Heart left ventricle (tissue), 16 donors: ENCODE data around the gene SLFNL1. TPM values are rescaled to one million over a fixed set of nuclear protein-coding genes. Genes with fewer than 3 reads are reported as not detected.

Experiments used
- ATAC-seq, 4 donors: fragments of 200-7000 bp; cut with Tn5 transposase; one replicate each; pipeline ENCODE4 v1.9.1; 2020 to 2022; ENCODE audit warnings: moderate library complexity in 4 of 4, mild to moderate bottlenecking in 3 of 4, moderate number of reproducible peaks in 1 of 4
- DNase-seq, 5 donors: peaks; one replicate each; pipeline ENCODE4 v3.0.0-alpha.2; 2020
- H3K27ac ChIP-seq, 12 donors: fragments of 200-600 bp; sonication (generic) in 4 of 12; one replicate each; pipeline versions ENCODE4 v1.5.0 to v1.8.0; 2016 to 2022; ENCODE audit warnings: mild to moderate bottlenecking in 2 of 12
- H3K27me3 ChIP-seq, 9 donors: fragments of 200-600 bp; sonication (generic) in 2 of 9; one replicate each; pipeline versions ENCODE4 v1.5.1 to v1.8.0; 2016 to 2022; ENCODE audit warnings: mild to moderate bottlenecking in 3 of 9
- H3K36me3 ChIP-seq, 9 donors: fragments of 200-600 bp; sonication (generic) in 2 of 9; one replicate each; pipeline versions ENCODE4 v1.5.0 to v1.8.0; 2018 to 2022; ENCODE audit warnings: mild to moderate bottlenecking in 2 of 9
- H3K4me1 ChIP-seq, 12 donors: fragments of 200-600 bp; sonication (generic) in 4 of 12; one replicate each; pipeline versions ENCODE4 v1.5.0 to v1.8.0; 2016 to 2022; ENCODE audit warnings: mild to moderate bottlenecking in 3 of 12
- H3K4me3 ChIP-seq, 12 donors: fragments of 200-600 bp; sonication (generic) in 4 of 12; one replicate each; pipeline versions ENCODE4 v1.5.0 to v1.8.0; 2017 to 2022; ENCODE audit warnings: mild to moderate bottlenecking in 9 of 12, moderate library complexity in 4 of 12
- H3K9me3 ChIP-seq, 12 donors: fragments of 200-600 bp; sonication (generic) in 4 of 12; one replicate each; pipeline versions ENCODE4 v1.5.0 to v1.8.0; 2016 to 2022; ENCODE audit warnings: mild to moderate bottlenecking in 1 of 12
- CTCF ChIP-seq, 12 donors: fragments of 200-600 bp; sonication (generic) in 4 of 12; IDR thresholded peaks; one replicate each; pipeline versions ENCODE4 v1.5.0 to v1.8.0; 2018 to 2022; ENCODE audit warnings: antibody characterized with exemption in 12 of 12, mild to moderate bottlenecking in 5 of 12
- POLR2A ChIP-seq, 2 donors: fragments of 450-650 bp; IDR thresholded peaks; one replicate each; pipeline ENCODE4 v1.6.1; 2017; ENCODE audit warnings: antibody characterized with exemption in 2 of 2, mild to moderate bottlenecking in 2 of 2, moderate library complexity in 2 of 2
- WGBS, 4 donors: extraction: QIAGEN DNeasy Blood & Tissue Kit in 2 of 4; methylation state at CpG; one replicate each; pipeline versions ENCODE4 v1.1.5 to v1.1.7; 2013 to 2018; 5-methylcytosine and 5-hydroxymethylcytosine counted together
- intact Hi-C, 10 donors: fragments of 100-400 bp; cut with DNase I; formaldehyde crosslinking; loops; one replicate each; pipeline versions ENCODE4 v1.11.1 to v1.14.2; 2022
- polyA plus RNA-seq, 2 donors: library from polyadenylated mRNA; stranded (reverse); fragments of 200-250 nt; gene quantifications; one replicate each; pipeline ENCODE4 v1.2.3, GENCODE V29; 2013
- total RNA-seq, 9 donors: library from RNA; depleted of rRNA in 2 of 9; stranded (reverse); fragments of >200 nt in 2 of 9; fragmentation: NEBNext Ultra II Directional in 3 of 9; extraction: Animal tissue kit (Norgen Biotek cat#: 25700) in 3 of 9; gene quantifications; one replicate each; pipeline versions ENCODE4 v1.1.0 to v1.2.4, GENCODE V29; 2016 to 2023
- donor health status: ischemic (EF 13 %, LVEDD 7.1; RV severe dilation, severe dysfunction).
- donor health status: healthy with polysubstance abuse.
- donor health status: DM: no; HTN: yes; CAD: no.
- donor health status: DM: no; HTN: no; CAD: no.
- donor health status: ischemic (EF 25% LVEDD 6.9; RV normal size, moderate dysfunction).
- donor health status: ischemic (EF 25% LVEDD 5.7; RV mildly dilated, moderate dysfunction).
- donor health status: healthy.
- donor health status: DM: yes; HTN: yes; CAD: no.
- donor health status: ischemic (EF 35%, LVEDD 5.7; RV mildly dilated, moderate dysfunction).
- donor health status: nonischemic (EF 11% LVEDD 7.7; RV severe dilation, severe dysfunction).
- donor health status: DM: yes; HTN: yes; CAD: no.
- donor health status: PGD.
- donor health status: ischemic (EF 29% LVEDD 5.4; RV normal size, mild dysfunction).
- donor health status: nonischemic (EF 23%, LVEDD 6.1; RV moderate dilation, normal function).

The SLFNL1 gene
- total and polyA plus RNA-seq, 11 donors = 0.08 to 0.25 (median 0.12) TPM; not detected in 2

GRCh38 chr1:40997096-40997495 is 24.4 kb downstream of the SLFNL1 start:
- no peaks in the 10 kb centered on the region for H3K4me1 ChIP-seq
- DNase-seq (no peak), ATAC-seq (no peak)
- H3K27me3 ChIP-seq = no peaks in the 10 kb centered on the region
- peaks cover 3 to 99% (median 72%) of the 10 kb centered on the region in 9 donors for H3K36me3 ChIP-seq
- TF ChIP-seq POLR2A (IDR thresholded peaks at IDR 0.05) (no peak), CTCF (IDR thresholded peaks at IDR 0.05) (no peak)
- no peaks in the 10 kb centered on the region for H3K9me3 ChIP-seq
- H3K27ac ChIP-seq = no peak overlapping the region
- 89 to 95% (median 95%) methylated on average over 8 of the region's 8 CpGs for WGBS, 4 donors
- intact Hi-C loops = no loop called here
- no peak overlapping the region for H3K4me3 ChIP-seq

GRCh38 chr1:40989066-40989465 is 32.5 kb downstream of the SLFNL1 start:
- peaks cover 0 to 13% (median 3%) of the 10 kb centered on the region in 12 donors for H3K4me1 ChIP-seq
- no peaks in the 10 kb centered on the region for H3K27me3 ChIP-seq
- H3K4me3 ChIP-seq = no peak overlapping the region
- no peak for DNase-seq
- WGBS, 4 donors = 95 to 98% (median 96%) methylated on average over 5 of the region's 5 CpGs
- TF ChIP-seq POLR2A (IDR thresholded peaks at IDR 0.05) = no peak
- TF ChIP-seq CTCF (IDR thresholded peaks at IDR 0.05) = no peak
- no peaks in the 10 kb centered on the region for H3K9me3 ChIP-seq
- intact Hi-C loops = no loop called here
- ATAC-seq = no peak
- H3K36me3 ChIP-seq = peaks cover 0 to 99% (median 82%) of the 10 kb centered on the region in 9 donors
- no peak overlapping the region for H3K27ac ChIP-seq

- Histone ChIP-seq H3K4me3 (no peak overlapping the region), H3K27ac (no peak overlapping the region), H3K9me3 (no peaks in the 10 kb centered on the region), H3K4me1 (peaks cover 0 to 13% (median 3%) of the 10 kb centered on the region in 12 donors), H3K27me3 (no peaks in the 10 kb centered on the region), H3K36me3 (peaks cover 0 to 100% (median 83%) of the 10 kb centered on the region in 9 donors)
- no peak for TF ChIP-seq CTCF (IDR thresholded peaks at IDR 0.05)
- no peak for TF ChIP-seq POLR2A (IDR thresholded peaks at IDR 0.05)
- DNase-seq = no peak
- ATAC-seq = no peak
- intact Hi-C loops = no loop called here
- WGBS, 4 donors = 89 to 95% (median 90%) methylated on average over 3 of the region's 3 CpGs
Measured at GRCh38 chr1:40988280-40988679, 33.2 kb downstream of the SLFNL1 start.

- Histone ChIP-seq H3K36me3 (peaks cover 0 to 95% (median 79%) of the 10 kb centered on the region in 9 donors), H3K27me3 (no peaks in the 10 kb centered on the region), H3K27ac (no peak overlapping the region), H3K4me1 (peaks cover 0 to 18% (median 3%) of the 10 kb centered on the region in 12 donors), H3K4me3 (no peak overlapping the region), H3K9me3 (no peaks in the 10 kb centered on the region)
- WGBS, 4 donors = 77 to 91% (median 88%) methylated on average over 9 of the region's 9 CpGs
- TF ChIP-seq POLR2A (IDR thresholded peaks at IDR 0.05) = no peak
- TF ChIP-seq CTCF (IDR thresholded peaks at IDR 0.05) = no peak
- ATAC-seq (peak; percentile 18 to 45 (median 34)), DNase-seq (no peak)
- intact Hi-C loops = no loop called here
Measured at GRCh38 chr1:40987439-40988276, 33.9 kb downstream of the SLFNL1 start.
